NCI-H2107 treated with DMSO at 0.1 percent for 48 hours (cell line): ENCODE data around the gene SMKR1.
"Not testable (repeated sequence)": the region's sequence is repeated elsewhere in the genome, so short reads cannot be mapped to it uniquely, and the experiment has no call there.

Experiments
- DNase-seq: peaks from one replicate; lab custom pipeline; 2025; ENCODE audit not compliant: unreplicated experiment; lab: John Stamatoyannopoulos, UW

Gene SMKR1

GRCh38 chr7:129524405-129524804, 22.1 kb downstream of the SMKR1 start:
- not testable (repeated sequence) for DNase-seq

GRCh38 chr7:129525225-129525862, 23.0 kb downstream of the SMKR1 start:
- DNase-seq = no peak

- DNase-seq = no peak
These were observed 27.3 kb downstream of the SMKR1 start for GRCh38 chr7:129529643-129530042.

GRCh38 chr7:129530795-129531391, 28.6 kb downstream of the SMKR1 start:
- no peak for DNase-seq

GRCh38 chr7:129531721-129532120, 29.4 kb downstream of the SMKR1 start:
- DNase-seq = no peak

- no peak for DNase-seq
These were observed 30.0 kb downstream of the SMKR1 start for GRCh38 chr7:129532375-129532774.

- DNase-seq = not testable (repeated sequence)
These were observed 32.4 kb downstream of the SMKR1 start for GRCh38 chr7:129534558-129535274.

GRCh38 chr7:129535896-129536295, 33.6 kb downstream of the SMKR1 start:
- DNase-seq = no peak

- DNase-seq = no peak
These were observed 34.0 kb downstream of the SMKR1 start for GRCh38 chr7:129536323-129536722.

- DNase-seq = no peak
These were observed 36.5 kb downstream of the SMKR1 start for GRCh38 chr7:129538790-129539189.

- no peak for DNase-seq
These were observed 38.0 kb downstream of the SMKR1 start for GRCh38 chr7:129540340-129540739.

GRCh38 chr7:129544700-129545099, 42.4 kb downstream of the SMKR1 start:
- no peak for DNase-seq

GRCh38 chr7:129550693-129551360, 48.5 kb downstream of the SMKR1 start:
- no peak for DNase-seq

GRCh38 chr7:129553899-129554461, 51.6 kb downstream of the SMKR1 start:
- DNase-seq = peak; percentile 58

- DNase-seq = no peak
These were observed 54.3 kb downstream of the SMKR1 start for GRCh38 chr7:129556607-129557133.

GRCh38 chr7:129557686-129558481, 55.6 kb downstream of the SMKR1 start:
- DNase-seq = peak; percentile 11

GRCh38 chr7:129559564-129559963, 57.2 kb downstream of the SMKR1 start:
- no peak for DNase-seq

GRCh38 chr7:129560831-129561230, 58.5 kb downstream of the SMKR1 start:
- DNase-seq = no peak

GRCh38 chr7:129561677-129562359, 59.5 kb downstream of the SMKR1 start:
- no peak for DNase-seq
